DOHH2 (cell line): ENCODE results near the gene DSTN.

Experiments used
- CTCF ChIP-seq: fragments of 200-600 bp; sonication (generic); IDR thresholded peaks from one replicate; pipeline ENCODE4 v1.5.1; 2014; ENCODE audit warnings: antibody characterized with exemption, mild to moderate bottlenecking, low read depth, low read length; ENCODE audit not compliant: poor library complexity, severe bottlenecking
- EZH2phosphoT487 ChIP-seq: fragments of 200-600 bp; sonication (generic); IDR thresholded peaks from 2 replicates; pipeline ENCODE4 v1.6.1; 2017; ENCODE audit warnings: borderline replicate concordance, mild to moderate bottlenecking, antibody characterized with exemption, low read length, moderate library complexity, mixed read lengths

- TF ChIP-seq CTCF (no peak), EZH2phosphoT487 (no peak)
Observed at GRCh38 chr20:17558154-17558940, 11.5 kb upstream of the DSTN start.
